Measurements from ENCODE around the gene GHRL.

GHRL gene

DNA sequence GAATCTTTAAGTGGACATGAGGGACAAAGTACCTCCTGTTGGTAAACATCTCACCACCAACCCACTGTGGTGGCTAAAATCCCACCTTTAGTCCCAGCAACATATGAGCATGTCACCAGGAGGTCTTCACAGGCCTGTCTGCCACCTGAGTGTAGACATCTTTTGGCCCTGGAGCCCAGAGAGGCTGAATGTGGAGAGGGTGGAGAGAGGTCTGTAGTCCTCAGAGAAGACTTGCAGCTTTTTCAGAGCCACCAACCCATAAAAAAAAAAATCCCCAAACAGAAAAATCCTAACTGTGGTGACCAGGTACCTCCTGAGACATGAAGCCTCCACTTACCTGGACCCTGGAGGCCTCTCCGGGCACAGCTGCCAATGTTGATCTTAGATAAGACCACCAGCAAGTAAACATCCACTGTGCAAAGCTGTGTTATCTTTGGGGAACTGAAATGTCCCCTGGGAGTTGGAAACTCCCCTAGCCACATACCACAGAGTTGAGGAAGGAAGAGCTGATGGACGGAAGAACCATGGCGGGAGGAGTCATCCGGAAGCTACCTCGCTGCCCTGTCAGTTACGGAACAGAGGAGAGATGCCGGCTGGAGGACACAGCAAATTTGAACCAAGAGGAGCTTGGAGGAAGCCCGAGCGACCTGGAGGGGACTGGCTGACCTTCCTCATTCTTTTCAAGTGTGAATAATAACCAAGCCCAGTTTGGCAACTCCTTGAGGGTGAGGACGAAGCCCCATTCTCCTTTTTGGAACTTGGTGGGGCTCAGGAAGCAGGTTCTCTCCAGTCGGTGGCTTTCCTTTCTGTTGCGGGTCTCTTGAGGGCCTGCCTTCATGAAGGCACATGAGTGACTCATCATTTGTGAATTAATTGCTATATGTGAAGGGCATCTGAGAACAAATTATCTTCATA lies at the start of gene GHRL:
Gene GHRL, minus strand, starts transcription at position 443 of the 915 bp plus-strand sequence. CDS start 2,767 bp downstream, outside the sequence.
- Histone ChIP-seq H3K9me3 (peaks cover 10% of the 10 kb centered on the region), H3K36me3 (peaks cover 48% of the 10 kb centered on the region), H3K4me1 (peaks cover 76% of the 10 kb centered on the region), H3K4me2 (peak within 1 kb of the TSS; percentile 92), H3K27ac (peak within 1 kb of the TSS; percentile 76), H3K9ac (peak within 1 kb of the TSS; percentile 65), H4K20me1 (no peaks in the 10 kb centered on the region), H3K4me3 (peak within 1 kb of the TSS; percentile 49), H3K27me3 (no peaks in the 10 kb centered on the region)
- no peak for TF ChIP-seq Cebpa-rat (IDR thresholded peaks at IDR 0.05)

DNA sequence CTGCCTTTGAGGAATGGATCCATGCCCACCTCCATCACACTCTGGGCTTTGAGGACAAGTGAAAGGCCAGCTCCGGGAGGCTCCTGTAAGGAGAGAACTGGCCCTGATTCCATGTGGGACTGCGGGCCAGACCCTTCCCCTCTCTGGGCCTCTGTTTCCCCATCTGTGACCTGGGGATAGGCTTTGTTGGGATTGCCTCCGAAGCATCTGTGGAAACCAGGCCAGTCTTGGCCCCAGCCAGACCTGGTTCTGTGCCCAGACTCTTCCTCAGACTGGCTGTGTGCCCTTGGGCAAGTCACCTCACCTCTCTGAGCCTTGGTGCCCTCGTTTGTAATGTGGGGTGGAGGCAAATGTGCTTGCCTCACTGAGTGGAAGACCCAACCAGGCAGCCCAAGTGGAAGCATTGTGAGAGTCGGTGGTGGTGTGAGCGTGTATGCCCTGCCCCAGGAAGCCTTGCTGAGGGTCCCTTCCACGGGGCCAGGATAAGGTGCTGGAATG lies 49.2 kb upstream of the GHRL start:
- peaks cover 100% of the 10 kb centered on the region for H3K4me1 ChIP-seq
- no peak for TF ChIP-seq Cebpa-rat (IDR thresholded peaks at IDR 0.05)
- no peaks in the 10 kb centered on the region for H3K27me3 ChIP-seq
- H3K4me3 ChIP-seq = no peak overlapping the region
- H4K20me1 ChIP-seq = no peaks in the 10 kb centered on the region
- peak overlapping the region; percentile 89; the same call in 1 of the 2 replicates for H3K4me2 ChIP-seq
- H3K36me3 ChIP-seq = peaks cover 44% of the 10 kb centered on the region
- 0 out of 2 replicates have a peak overlapping the region, but pooled peaks have one; percentile 3 for H3K9ac ChIP-seq
- no peaks in the 10 kb centered on the region for H3K9me3 ChIP-seq
- peak overlapping the region; percentile 87 for H3K27ac ChIP-seq

DNA sequence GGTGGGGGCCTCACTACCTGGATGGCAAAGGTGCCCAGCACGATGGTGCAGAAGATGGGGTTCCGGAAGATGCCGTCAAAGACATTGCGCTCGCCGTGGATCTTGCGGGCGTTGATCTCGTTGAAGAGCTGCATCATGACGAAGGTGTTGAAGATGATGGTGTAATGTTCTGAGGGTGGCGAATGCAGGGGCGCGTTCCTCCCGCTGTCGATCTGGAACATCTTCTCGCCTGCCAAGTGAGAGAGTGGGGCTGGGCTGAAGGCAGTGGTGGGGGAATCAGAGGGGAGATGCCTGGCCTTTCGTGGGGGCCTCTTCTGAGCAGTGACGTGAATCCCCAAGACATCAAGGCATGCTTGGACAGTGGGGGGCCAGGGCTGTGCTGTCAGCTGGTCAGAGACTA lies 47.7 kb upstream of the GHRL start:
- H3K4me1 ChIP-seq = peaks cover 100% of the 10 kb centered on the region
- H3K27me3 ChIP-seq = no peaks in the 10 kb centered on the region
- H3K4me2 ChIP-seq = peak overlapping the region; percentile 89
- H3K4me3 ChIP-seq = no peak overlapping the region
- H3K27ac ChIP-seq = peak overlapping the region; percentile 87
- H3K9ac ChIP-seq = peak overlapping the region; percentile 77; the same call in 1 of the 2 replicates
- H4K20me1 ChIP-seq = no peaks in the 10 kb centered on the region
- no peaks in the 10 kb centered on the region for H3K9me3 ChIP-seq
- H3K36me3 ChIP-seq = peaks cover 55% of the 10 kb centered on the region
- no peak for TF ChIP-seq Cebpa-rat (IDR thresholded peaks at IDR 0.05)

- peaks cover 53% of the 10 kb centered on the region for H3K36me3 ChIP-seq
- peak overlapping the region; percentile 77; the same call in 1 of the 2 replicates for H3K9ac ChIP-seq
- TF ChIP-seq Cebpa-rat (IDR thresholded peaks at IDR 0.05) = no peak
- H3K9me3 ChIP-seq = no peaks in the 10 kb centered on the region
- no peak overlapping the region for H3K4me3 ChIP-seq
- peak overlapping the region; percentile 87 for H3K27ac ChIP-seq
- no peaks in the 10 kb centered on the region for H4K20me1 ChIP-seq
- H3K4me2 ChIP-seq = peak overlapping the region; percentile 89
- H3K4me1 ChIP-seq = peaks cover 100% of the 10 kb centered on the region
- H3K27me3 ChIP-seq = no peaks in the 10 kb centered on the region
Measured at GRCh38 chr3:10340046-10340445, 47.3 kb upstream of the GHRL start.

DNA sequence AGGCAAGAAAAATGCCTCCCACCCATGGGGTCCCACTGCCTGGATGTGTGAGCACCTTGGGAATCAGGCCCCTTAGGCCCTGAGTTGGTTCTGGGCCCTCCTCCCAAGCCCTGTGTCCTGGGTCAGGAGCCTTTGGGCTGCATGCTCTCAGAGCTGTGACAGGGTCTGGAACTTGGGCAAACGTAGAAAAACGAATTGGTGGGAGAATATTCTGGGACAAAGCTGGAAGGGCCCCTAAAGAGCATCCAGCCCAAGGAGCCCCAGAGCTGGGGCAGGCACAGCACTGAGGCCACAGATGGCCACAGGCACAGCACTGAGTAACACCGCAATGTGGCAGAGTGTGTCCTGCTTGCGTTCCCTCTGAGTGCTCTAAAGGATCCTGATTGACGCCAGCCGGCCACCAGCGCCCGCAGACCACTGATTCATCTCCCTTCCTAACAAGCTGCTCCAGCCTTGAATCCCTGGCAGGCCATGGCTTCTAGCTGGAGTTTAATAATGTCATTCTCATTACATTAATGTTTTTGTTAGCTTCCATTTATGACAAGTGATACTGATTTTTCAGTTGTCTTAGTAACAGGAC lies 46.7 kb upstream of the GHRL start:
- Histone ChIP-seq H3K4me2 (peak overlapping the region; percentile 89), H3K9ac (peak overlapping the region; percentile 77), H3K4me3 (peak overlapping the region; percentile 41), H4K20me1 (no peaks in the 10 kb centered on the region), H3K27me3 (no peaks in the 10 kb centered on the region), H3K9me3 (no peaks in the 10 kb centered on the region), H3K4me1 (peaks cover 100% of the 10 kb centered on the region), H3K27ac (peak overlapping the region; percentile 87), H3K36me3 (peaks cover 53% of the 10 kb centered on the region)
- TF ChIP-seq Cebpa-rat (IDR thresholded peaks at IDR 0.05) = no peak

DNA sequence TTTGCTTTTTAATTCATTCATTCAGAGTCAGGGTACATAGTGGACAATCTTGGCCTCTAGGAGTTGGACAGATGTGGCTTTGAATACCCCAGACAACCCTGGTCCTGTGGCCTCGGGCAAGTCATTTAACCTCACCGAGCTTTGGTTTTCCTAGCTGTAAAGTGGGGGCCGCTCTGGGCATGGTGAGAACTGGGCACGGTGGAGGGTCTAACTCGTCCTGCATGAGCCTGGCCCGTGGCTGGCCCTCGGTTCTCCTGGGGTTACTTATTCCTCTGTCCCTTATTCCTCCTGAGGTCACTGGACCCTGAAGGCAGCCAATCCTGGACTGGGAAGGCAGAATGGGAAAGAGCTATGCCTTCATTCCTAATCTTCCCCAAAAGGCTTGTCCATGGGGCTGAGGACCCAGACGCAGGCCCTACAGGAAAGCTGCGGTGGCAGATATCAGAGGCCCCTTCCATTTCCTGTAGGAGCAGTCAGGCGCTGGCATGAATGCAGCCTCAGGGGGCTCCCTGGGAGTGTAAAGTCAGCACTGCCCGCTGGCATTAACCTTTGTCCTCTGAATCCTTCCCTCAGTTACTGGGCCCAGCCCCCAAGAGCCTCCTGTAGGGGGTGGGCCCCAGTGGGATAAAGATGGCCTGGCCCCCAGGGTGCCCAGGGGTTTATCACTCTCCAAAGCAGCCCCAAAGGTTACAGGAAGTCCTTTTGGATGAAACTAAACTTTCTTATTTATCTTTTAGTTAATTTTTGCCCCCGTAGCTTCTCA lies 46.0 kb upstream of the GHRL start:
- H4K20me1 ChIP-seq = no peaks in the 10 kb centered on the region
- no peaks in the 10 kb centered on the region for H3K27me3 ChIP-seq
- peaks cover 100% of the 10 kb centered on the region for H3K4me1 ChIP-seq
- H3K4me2 ChIP-seq = peak overlapping the region; percentile 89
- no peak for TF ChIP-seq Cebpa-rat (IDR thresholded peaks at IDR 0.05)
- H3K9me3 ChIP-seq = no peaks in the 10 kb centered on the region
- H3K9ac ChIP-seq = peak overlapping the region; percentile 77
- H3K36me3 ChIP-seq = peaks cover 59% of the 10 kb centered on the region
- H3K4me3 ChIP-seq = peak overlapping the region; percentile 41
- H3K27ac ChIP-seq = peak overlapping the region; percentile 87

GRCh38 chr3:10338164-10338470 lies 45.4 kb upstream of the GHRL start:
- no peaks in the 10 kb centered on the region for H4K20me1 ChIP-seq
- H3K4me1 ChIP-seq = peaks cover 100% of the 10 kb centered on the region
- H3K9ac ChIP-seq = peak overlapping the region; percentile 77
- peaks cover 55% of the 10 kb centered on the region for H3K36me3 ChIP-seq
- peak overlapping the region; percentile 89 for H3K4me2 ChIP-seq
- peak overlapping the region; percentile 41 for H3K4me3 ChIP-seq
- H3K9me3 ChIP-seq = no peaks in the 10 kb centered on the region
- no peaks in the 10 kb centered on the region for H3K27me3 ChIP-seq
- TF ChIP-seq Cebpa-rat (IDR thresholded peaks at IDR 0.05) = no peak
- H3K27ac ChIP-seq = peak overlapping the region; percentile 87

DNA sequence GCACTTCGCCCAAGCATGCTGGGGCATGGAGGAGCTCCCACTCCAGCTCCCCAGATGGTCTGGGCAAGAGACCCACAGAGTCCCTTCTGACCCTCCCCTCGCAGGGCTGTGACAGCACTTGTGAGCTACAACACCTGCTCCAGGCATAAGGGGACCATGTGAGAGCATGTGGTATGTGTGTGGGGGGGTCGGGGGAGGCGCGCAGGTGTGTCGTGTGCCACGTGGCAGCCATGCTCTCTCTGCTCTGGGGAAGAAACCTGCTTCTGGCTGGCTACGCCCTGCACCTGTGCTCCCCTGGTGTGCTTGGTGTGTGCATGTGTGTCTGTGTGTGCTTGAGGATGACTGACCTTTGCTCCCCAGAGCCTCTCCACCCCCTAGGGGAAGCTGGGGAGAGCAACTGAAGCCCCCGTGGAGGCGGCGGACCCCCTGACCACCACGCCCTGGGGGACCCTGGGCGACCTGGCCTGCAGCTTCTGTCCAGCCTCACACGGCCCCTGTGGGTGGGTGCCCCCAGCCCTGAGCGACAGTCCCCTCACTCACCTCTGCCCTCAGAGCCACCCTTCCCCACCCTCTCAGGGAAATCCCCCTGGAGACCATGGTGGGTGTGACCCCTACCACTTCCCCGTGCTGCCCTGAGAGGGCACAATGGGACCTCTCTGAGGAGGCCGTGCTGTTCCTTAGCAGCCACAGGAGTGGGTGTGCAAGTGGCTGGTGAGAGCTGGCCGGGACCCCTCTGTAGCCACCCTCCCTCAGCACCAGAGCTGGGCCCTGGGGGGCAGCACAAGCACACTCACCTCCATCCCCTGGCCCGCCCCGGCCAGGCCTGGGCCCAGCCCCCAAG lies 44.8 kb upstream of the GHRL start:
- Histone ChIP-seq H3K9me3 (no peaks in the 10 kb centered on the region), H3K4me2 (peak overlapping the region; percentile 89), H3K4me3 (peak overlapping the region; percentile 41), H3K36me3 (peaks cover 50% of the 10 kb centered on the region), H3K27me3 (no peaks in the 10 kb centered on the region), H3K9ac (peak overlapping the region; percentile 77), H3K27ac (peak overlapping the region; percentile 87), H3K4me1 (peaks cover 100% of the 10 kb centered on the region), H4K20me1 (no peaks in the 10 kb centered on the region)
- no peak for TF ChIP-seq Cebpa-rat (IDR thresholded peaks at IDR 0.05)

GRCh38 chr3:10336761-10337160 lies 44.0 kb upstream of the GHRL start:
- H3K27me3 ChIP-seq = no peaks in the 10 kb centered on the region
- peaks cover 50% of the 10 kb centered on the region for H3K36me3 ChIP-seq
- no peak overlapping the region for H3K4me3 ChIP-seq
- peak overlapping the region; percentile 89 for H3K4me2 ChIP-seq
- no peaks in the 10 kb centered on the region for H3K9me3 ChIP-seq
- H4K20me1 ChIP-seq = no peaks in the 10 kb centered on the region
- TF ChIP-seq Cebpa-rat (IDR thresholded peaks at IDR 0.05) = no peak
- H3K9ac ChIP-seq = no peak overlapping the region; the same call in 1 of the 2 replicates
- H3K27ac ChIP-seq = peak overlapping the region; percentile 87
- H3K4me1 ChIP-seq = peaks cover 100% of the 10 kb centered on the region

Data from BLaER1 (cell line).